Smooth muscle cell (in vitro differentiated cells): ENCODE measurements around the gene KCNV2. TPM values are rescaled to one million over a fixed set of nuclear protein-coding genes. Genes with fewer than 3 reads are reported as not detected.

Experiments
- DNase-seq: peaks from one replicate; lab custom pipeline; 2025; ENCODE audit not compliant: unreplicated experiment; lab: John Stamatoyannopoulos, UW
- H2AFZ ChIP-seq: fragments of 200-600 bp; sonication (generic); 2 replicates; pipeline ENCODE4 v1.6.0; 2016; ENCODE audit warnings: antibody characterized with exemption, low read depth, mild to moderate bottlenecking
- H3F3A ChIP-seq: fragments of 200-600 bp; sonication (generic); 2 replicates; pipeline ENCODE4 v1.6.0; 2017; ENCODE audit warnings: antibody characterized with exemption, low read depth
- H3K27ac ChIP-seq: fragments of 200-600 bp; sonication (generic); 2 replicates; pipeline ENCODE4 v1.5.1; 2016; ENCODE audit warnings: low read depth, mild to moderate bottlenecking
- H3K27me3 ChIP-seq: fragments of 200-600 bp; sonication (generic); 2 replicates; pipeline ENCODE4 v1.6.1; 2016; ENCODE audit warnings: low read depth, mild to moderate bottlenecking
- H3K36me3 ChIP-seq: fragments of 200-600 bp; sonication (generic); 2 replicates; pipeline ENCODE4 v1.5.1; 2016; ENCODE audit warnings: low read depth
- H3K4me1 ChIP-seq: fragments of 200-600 bp; sonication (generic); 2 replicates; pipeline ENCODE4 v1.5.1; 2016; ENCODE audit warnings: low read depth
- H3K4me2 ChIP-seq: fragments of 200-600 bp; sonication (generic); 2 replicates; pipeline ENCODE4 v1.6.0; 2016; ENCODE audit warnings: mild to moderate bottlenecking
- H3K4me3 ChIP-seq: fragments of 200-600 bp; sonication (generic); 2 replicates; pipeline ENCODE4 v1.5.1; 2016; ENCODE audit warnings: mild to moderate bottlenecking
- H3K79me2 ChIP-seq: fragments of 200-600 bp; sonication (generic); 2 replicates; pipeline ENCODE4 v1.6.0; 2016; ENCODE audit warnings: low read depth, mild to moderate bottlenecking
- H3K9ac ChIP-seq: fragments of 200-600 bp; sonication (generic); 2 replicates; pipeline ENCODE4 v1.6.0; 2016; ENCODE audit warnings: low read depth
- H3K9me3 ChIP-seq: fragments of 200-600 bp; sonication (generic); replicated peaks from 2 replicates; pipeline ENCODE4 v1.5.1; 2016; ENCODE audit warnings: low read depth
- H4K20me1 ChIP-seq: fragments of 200-600 bp; sonication (generic); 2 replicates; pipeline ENCODE4 v1.6.0; 2016; ENCODE audit warnings: low read depth
- WGBS: methylation state at CpG from one replicate; pipeline ENCODE4 v1.1.7; 2016; ENCODE audit warnings: low lambda C conversion rate; 5-methylcytosine and 5-hydroxymethylcytosine counted together
- polyA plus RNA-seq: library from polyadenylated mRNA; unstranded; fragments of >200 nt; fragmentation: Nextera tagmentation; extraction: Ambion mirVana; gene quantifications from 2 replicates; pipeline ENCODE4 v1.2.1, GENCODE V29; 2016
- total RNA-seq: library from RNA; depleted of rRNA; stranded (reverse); fragments of >200 nt; gene quantifications from 2 replicates; pipeline ENCODE4 v1.2.3, GENCODE V29; 2014
- TF ChIP-seq, protein P1 (sequence below): fragments of 200-600 bp; sonication (generic); IDR thresholded peaks from 2 replicates; pipeline ENCODE4 v1.5.1; 2017; ENCODE audit warnings: borderline replicate concordance, mild to moderate bottlenecking, antibody characterized with exemption; ENCODE audit not compliant: insufficient read depth, poor library complexity, severe bottlenecking

KCNV2 gene
- total and polyA plus RNA-seq, 2 experiments from 2014 or later, result not detected

- TF ChIP-seq, protein P1, sequence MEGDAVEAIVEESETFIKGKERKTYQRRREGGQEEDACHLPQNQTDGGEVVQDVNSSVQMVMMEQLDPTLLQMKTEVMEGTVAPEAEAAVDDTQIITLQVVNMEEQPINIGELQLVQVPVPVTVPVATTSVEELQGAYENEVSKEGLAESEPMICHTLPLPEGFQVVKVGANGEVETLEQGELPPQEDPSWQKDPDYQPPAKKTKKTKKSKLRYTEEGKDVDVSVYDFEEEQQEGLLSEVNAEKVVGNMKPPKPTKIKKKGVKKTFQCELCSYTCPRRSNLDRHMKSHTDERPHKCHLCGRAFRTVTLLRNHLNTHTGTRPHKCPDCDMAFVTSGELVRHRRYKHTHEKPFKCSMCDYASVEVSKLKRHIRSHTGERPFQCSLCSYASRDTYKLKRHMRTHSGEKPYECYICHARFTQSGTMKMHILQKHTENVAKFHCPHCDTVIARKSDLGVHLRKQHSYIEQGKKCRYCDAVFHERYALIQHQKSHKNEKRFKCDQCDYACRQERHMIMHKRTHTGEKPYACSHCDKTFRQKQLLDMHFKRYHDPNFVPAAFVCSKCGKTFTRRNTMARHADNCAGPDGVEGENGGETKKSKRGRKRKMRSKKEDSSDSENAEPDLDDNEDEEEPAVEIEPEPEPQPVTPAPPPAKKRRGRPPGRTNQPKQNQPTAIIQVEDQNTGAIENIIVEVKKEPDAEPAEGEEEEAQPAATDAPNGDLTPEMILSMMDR, result no peak
- H3K36me3 ChIP-seq, result no peaks in the 10 kb centered on the region
- H3K9me3 ChIP-seq, result no peaks in the 10 kb centered on the region
- no peaks in the 10 kb centered on the region for H3K79me2 ChIP-seq
- no peak overlapping the region for H3K4me3 ChIP-seq
- no peak overlapping the region for H3K9ac ChIP-seq
- no peaks in the 10 kb centered on the region for H3F3A ChIP-seq
- H3K27me3 ChIP-seq, result no peaks in the 10 kb centered on the region
- no peak overlapping the region for H3K4me2 ChIP-seq
- H4K20me1 ChIP-seq, result no peaks in the 10 kb centered on the region
- WGBS, result 69% methylated on average over 2 of the region's 2 CpGs
- no peak overlapping the region for H2AFZ ChIP-seq
- H3K4me1 ChIP-seq, result no peaks in the 10 kb centered on the region
- no peak for DNase-seq
- no peak overlapping the region for H3K27ac ChIP-seq
Measured at GRCh38 chr9:2691626-2692025, 25.7 kb upstream of the KCNV2 start.

- Histone ChIP-seq H3K27ac (no peak overlapping the region), H3K36me3 (no peaks in the 10 kb centered on the region), H3K4me2 (no peak overlapping the region), H3F3A (no peaks in the 10 kb centered on the region), H3K9ac (no peak overlapping the region), H3K4me1 (no peaks in the 10 kb centered on the region), H3K79me2 (no peaks in the 10 kb centered on the region), H4K20me1 (no peaks in the 10 kb centered on the region), H3K27me3 (no peaks in the 10 kb centered on the region), H2AFZ (no peak overlapping the region), H3K4me3 (no peak overlapping the region), H3K9me3 (no peaks in the 10 kb centered on the region)
- DNase-seq, result no peak
- 98% methylated on average over 3 of the region's 3 CpGs for whole genome bisulfite sequencing
- TF ChIP-seq, protein P1, result no peak
Measured at GRCh38 chr9:2693056-2693455, 24.3 kb upstream of the KCNV2 start.

- no peak overlapping the region for H3K27ac ChIP-seq
- H3K9ac ChIP-seq, result no peak overlapping the region
- no peak for DNase-seq
- no peak overlapping the region for H2AFZ ChIP-seq
- peaks cover 7% of the 10 kb centered on the region for H3K4me1 ChIP-seq
- TF ChIP-seq, protein P1, result no peak
- WGBS, result 90% methylated on average over 3 of the region's 3 CpGs
- no peak overlapping the region for H3K4me2 ChIP-seq
- no peaks in the 10 kb centered on the region for H3K9me3 ChIP-seq
- no peaks in the 10 kb centered on the region for H3F3A ChIP-seq
- no peaks in the 10 kb centered on the region for H3K27me3 ChIP-seq
- H3K4me3 ChIP-seq, result no peak overlapping the region
- no peaks in the 10 kb centered on the region for H4K20me1 ChIP-seq
- no peaks in the 10 kb centered on the region for H3K36me3 ChIP-seq
- H3K79me2 ChIP-seq, result no peaks in the 10 kb centered on the region
Measured at GRCh38 chr9:2697492-2697891, 19.8 kb upstream of the KCNV2 start.

DNA sequence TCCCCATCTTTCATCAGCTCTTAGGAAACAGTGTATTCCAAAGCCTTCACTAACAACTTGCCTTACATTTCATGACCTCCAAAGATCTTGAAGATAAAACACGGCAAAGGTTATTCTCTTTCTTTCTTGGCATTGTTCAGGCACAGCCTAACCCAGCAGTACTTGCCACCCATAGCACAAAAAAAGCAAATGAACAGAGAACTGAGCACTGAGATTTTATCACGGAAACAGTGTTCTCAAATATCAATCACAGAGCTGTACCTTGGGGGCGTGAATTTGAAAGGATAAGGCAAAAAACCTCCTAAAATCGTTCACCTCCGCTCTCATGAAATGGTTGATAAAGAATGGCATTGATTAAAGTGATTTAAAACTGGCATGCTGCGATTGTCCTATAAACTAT, 16.9 kb upstream of the KCNV2 start:
- WGBS, result 71% methylated on average over 6 of the region's 6 CpGs
- Histone ChIP-seq H3K36me3 (no peaks in the 10 kb centered on the region), H3K4me3 (no peak overlapping the region), H3K27ac (no peak overlapping the region), H3K4me2 (no peak overlapping the region), H2AFZ (no peak overlapping the region), H3K27me3 (no peaks in the 10 kb centered on the region), H3F3A (no peaks in the 10 kb centered on the region), H3K9me3 (no peaks in the 10 kb centered on the region), H3K9ac (no peak overlapping the region), H3K4me1 (peaks cover 7% of the 10 kb centered on the region), H3K79me2 (no peaks in the 10 kb centered on the region), H4K20me1 (no peaks in the 10 kb centered on the region)
- TF ChIP-seq, protein P1, result no peak
- DNase-seq, result no peak
